Adrenal gland (tissue), 12 donors: Measurements from ENCODE around the gene WASHC4. TPM values are rescaled to one million over a fixed set of nuclear protein-coding genes. Genes with fewer than 3 reads are reported as not detected.

Experiments
- DNase-seq, 7 donors: peaks; one replicate each; pipeline ENCODE4 v3.0.0-alpha.2; 2019 to 2020
- H3K27ac ChIP-seq, 5 donors: fragments of 200-600 bp; sonication (generic) in 4 of 5; 1 replicate in 3 of 5; 2 replicates in 2 of 5; pipeline versions ENCODE4 v1.5.1 to v1.8.0; 2016 to 2020; ENCODE audit warnings: mild to moderate bottlenecking in 1 of 5
- H3K27me3 ChIP-seq: fragments of 200-600 bp; 2 replicates; pipeline ENCODE4 v1.8.0; 2021
- H3K36me3 ChIP-seq, 2 donors: fragments of 200-600 bp; replicated peaks in 1 of 2; 1 replicate in 1 of 2; 2 replicates in 1 of 2; pipeline versions ENCODE4 v1.5.1 to v1.8.0; 2018 to 2022
- H3K4me1 ChIP-seq, 2 donors: fragments of 200-600 bp; replicated peaks in 1 of 2; 1 replicate in 1 of 2; 2 replicates in 1 of 2; pipeline versions ENCODE4 v1.5.1 to v1.8.0; 2018 to 2021
- H3K4me3 ChIP-seq, 4 donors: fragments of 200-600 bp; sonication (generic) in 3 of 4; one replicate each; pipeline ENCODE4 v1.5.1; 2016 to 2018
- H3K9me3 ChIP-seq, 3 donors: fragments of 200-600 bp; sonication (generic) in 1 of 3; replicated peaks in 1 of 3; 1 replicate in 2 of 3; 2 replicates in 1 of 3; pipeline versions ENCODE4 v1.5.1 to v1.8.0; 2016 to 2021
- POLR2A ChIP-seq, 2 donors: fragments of 450-650 bp; IDR thresholded peaks; one replicate each; pipeline ENCODE4 v1.6.1; 2017; ENCODE audit warnings: antibody characterized with exemption in 2 of 2, mild to moderate bottlenecking in 2 of 2, moderate library complexity in 1 of 2
- WGBS, 4 donors: extraction: QIAGEN DNeasy Blood & Tissue Kit in 2 of 4; methylation state at CpG; one replicate each; pipeline versions ENCODE4 v1.1.5 to v1.1.7; 2013 to 2017; 5-methylcytosine and 5-hydroxymethylcytosine counted together
- intact Hi-C, 2 donors: fragments of 100-400 bp; cut with DNase I; formaldehyde crosslinking; loops; one replicate each; pipeline versions ENCODE4 v1.14.1 to v1.15.0; 2022 to 2023
- polyA plus RNA-seq, 3 donors: library from polyadenylated mRNA; stranded (reverse); fragments of 200-250 nt in 2 of 3; fragments of 350-450 nt in 1 of 3; fragmentation: Illumina TruSeq in 1 of 3; extraction: RNeasy Lipid Tissue Mini Kit (QIAGEN cat#74804) in 1 of 3; gene quantifications; one replicate each; pipeline ENCODE4 v1.2.3, GENCODE V29; 2013 to 2014
- total RNA-seq, 9 donors: library from RNA; depleted of rRNA in 4 of 9; stranded (reverse); fragments of >200 nt in 4 of 9; fragments of 120-200 nt in 1 of 9; fragmentation: NEBNext Ultra II Directional in 1 of 9; extraction: Animal tissue kit (Norgen Biotek cat#: 25700) in 1 of 9; gene quantifications; one replicate each; pipeline versions ENCODE4 v1.1.0 to v1.2.4, GENCODE V29; 2013 to 2023
- TF ChIP-seq, protein P1 (sequence below), 6 experiments: fragments of 450-650 bp in 4 of 6; fragments of 200-600 bp in 2 of 6; sonication (generic) in 1 of 6; IDR thresholded peaks; 1 replicate in 5 of 6; 2 replicates in 1 of 6; pipeline versions ENCODE4 v1.5.1 to v1.8.0; 2016 to 2021; ENCODE audit warnings: antibody characterized with exemption in 6 of 6, mild to moderate bottlenecking in 2 of 6, moderate library complexity in 1 of 6
- donor health status: healthy with polysubstance abuse.
- donor health status: Bipolar disorder and iron deficiency.
- donor health status: DM: yes; HTN: yes; CAD: no.
- donor health status: DM: no; HTN: no; CAD: no.
- donor health status: DM: no; HTN: no; CAD: no.
- donor health status: DM: yes; HTN: yes; CAD: no.

WASHC4 gene
- total and polyA plus RNA-seq, 12 donors: 17.8 to 90.6 (median 52.8) TPM

DNA sequence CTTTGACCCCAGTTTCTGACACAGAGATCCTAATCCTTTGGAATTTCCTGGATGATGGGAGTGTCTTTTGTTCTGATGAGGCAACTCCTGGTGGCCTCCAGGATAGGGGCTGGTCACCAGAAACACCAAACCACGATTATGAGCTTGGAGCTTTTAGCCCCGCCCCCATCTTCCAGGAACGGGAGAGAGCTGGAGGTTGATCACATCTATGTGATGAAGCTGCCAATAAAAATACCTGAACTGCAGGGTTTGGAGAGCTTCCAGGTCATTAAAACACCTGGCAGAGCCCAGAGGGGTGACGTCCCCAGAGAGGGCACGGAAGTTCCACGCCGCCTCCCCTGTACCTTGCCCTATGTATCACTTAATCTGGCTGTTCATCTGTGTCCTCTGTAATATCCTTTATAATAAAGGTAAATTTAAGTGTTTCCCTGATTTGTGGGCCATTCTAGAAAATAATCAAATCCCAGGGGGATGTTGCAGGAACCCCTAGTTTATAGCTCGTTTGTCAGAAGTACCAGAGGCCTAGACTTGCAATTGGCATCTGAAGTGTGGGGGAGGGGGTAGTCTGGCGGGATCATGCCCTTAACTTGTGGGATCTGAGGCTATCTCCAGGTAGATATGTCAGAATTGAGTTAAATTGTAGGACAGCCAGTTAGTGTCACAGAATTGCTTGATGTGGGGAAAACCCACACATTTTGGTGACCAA is 107.3 kb downstream of the WASHC4 start:
- peaks cover 6 to 20% of the 10 kb centered on the region in 2 donors for H3K4me1 ChIP-seq
- 87 to 92% (median 90%) methylated on average over 9 of the region's 9 CpGs for WGBS, 4 donors
- DNase-seq: no peak
- H3K9me3 ChIP-seq: no peaks in the 10 kb centered on the region
- TF ChIP-seq POLR2A (IDR thresholded peaks at IDR 0.05): no peak
- TF ChIP-seq, protein P1, sequence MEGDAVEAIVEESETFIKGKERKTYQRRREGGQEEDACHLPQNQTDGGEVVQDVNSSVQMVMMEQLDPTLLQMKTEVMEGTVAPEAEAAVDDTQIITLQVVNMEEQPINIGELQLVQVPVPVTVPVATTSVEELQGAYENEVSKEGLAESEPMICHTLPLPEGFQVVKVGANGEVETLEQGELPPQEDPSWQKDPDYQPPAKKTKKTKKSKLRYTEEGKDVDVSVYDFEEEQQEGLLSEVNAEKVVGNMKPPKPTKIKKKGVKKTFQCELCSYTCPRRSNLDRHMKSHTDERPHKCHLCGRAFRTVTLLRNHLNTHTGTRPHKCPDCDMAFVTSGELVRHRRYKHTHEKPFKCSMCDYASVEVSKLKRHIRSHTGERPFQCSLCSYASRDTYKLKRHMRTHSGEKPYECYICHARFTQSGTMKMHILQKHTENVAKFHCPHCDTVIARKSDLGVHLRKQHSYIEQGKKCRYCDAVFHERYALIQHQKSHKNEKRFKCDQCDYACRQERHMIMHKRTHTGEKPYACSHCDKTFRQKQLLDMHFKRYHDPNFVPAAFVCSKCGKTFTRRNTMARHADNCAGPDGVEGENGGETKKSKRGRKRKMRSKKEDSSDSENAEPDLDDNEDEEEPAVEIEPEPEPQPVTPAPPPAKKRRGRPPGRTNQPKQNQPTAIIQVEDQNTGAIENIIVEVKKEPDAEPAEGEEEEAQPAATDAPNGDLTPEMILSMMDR (IDR thresholded peaks at IDR 0.05): no peak
- H3K4me3 ChIP-seq: no peak overlapping the region
- peaks cover 0 to 44% of the 10 kb centered on the region in 2 donors for H3K36me3 ChIP-seq
- intact Hi-C loops: no loop called here
- no peak overlapping the region for H3K27ac ChIP-seq
- H3K27me3 ChIP-seq: no peaks in the 10 kb centered on the region

DNA sequence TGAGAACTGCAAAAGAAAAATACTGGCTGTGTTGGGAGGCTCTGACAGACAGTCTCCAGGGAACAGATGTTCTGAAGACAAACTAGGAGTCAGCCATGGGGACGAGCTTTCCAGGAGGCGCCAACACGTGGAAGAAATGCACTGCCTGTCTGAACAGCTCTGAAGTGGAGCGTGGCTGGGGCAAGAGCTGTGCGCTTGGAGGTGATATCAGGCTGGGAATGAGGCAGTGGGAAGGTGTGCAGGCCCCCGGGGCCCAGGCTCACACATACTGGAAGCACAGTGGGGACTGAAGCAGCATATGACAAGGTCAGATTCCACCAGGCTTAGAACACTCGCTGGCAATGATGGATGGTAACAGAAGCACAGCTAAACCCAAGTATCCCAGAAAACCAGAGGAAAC is 110.9 kb downstream of the WASHC4 start:
- H3K27me3 ChIP-seq: no peaks in the 10 kb centered on the region
- DNase-seq: no peak
- peaks cover 0 to 43% of the 10 kb centered on the region in 2 donors for H3K36me3 ChIP-seq
- H3K27ac ChIP-seq: peak overlapping the region in 3 of 5 donors; percentile 22 to 31 (median 31)
- WGBS, 4 donors: 64 to 83% (median 71%) methylated on average over 5 to 7 of the region's 7 CpGs
- intact Hi-C loops: no loop called here
- peaks cover 6 to 27% of the 10 kb centered on the region in 2 donors for H3K4me1 ChIP-seq
- TF ChIP-seq, protein P1 (IDR thresholded peaks at IDR 0.05): no peak
- no peak for TF ChIP-seq POLR2A (IDR thresholded peaks at IDR 0.05)
- H3K4me3 ChIP-seq: no peak overlapping the region
- H3K9me3 ChIP-seq: no peaks in the 10 kb centered on the region

Other genes starting within 250 kb of the WASHC4 start
- gene SLC41A2, start 149.4 kb upstream of the WASHC4 start, total RNA-seq: 10 to 100 TPM; 23.1 to 54.7 (median 37.7) TPM
- gene SLC41A2, start 149.4 kb upstream of the WASHC4 start, polyA plus RNA-seq: 10 to 100 TPM in 1 of 3 donors, 1 to 10 TPM in 2; 3.0 to 33.9 (median 6.4) TPM
- 10 to 100 TPM in 5 of 9 donors, 1 to 10 TPM in 4; 1.4 to 18.2 (median 10.9) TPM for gene NOPCHAP1, start 121.4 kb upstream of the WASHC4 start, total RNA-seq
- gene NOPCHAP1, start 121.4 kb upstream of the WASHC4 start, polyA plus RNA-seq: 10 to 100 TPM in 1 of 3 donors, 1 to 10 TPM in 2; 6.3 to 10.7 (median 9.7) TPM
- 1 to 10 TPM in 8 of 9 donors, under 1 TPM in 1; 0.50 to 4.5 (median 2.9) TPM for gene ALDH1L2, start 23.3 kb upstream of the WASHC4 start, total RNA-seq
- gene ALDH1L2, start 23.3 kb upstream of the WASHC4 start, polyA plus RNA-seq: 1 to 10 TPM in 1 of 3 donors, under 1 TPM in 2; 0.56 to 2.8 (median 0.57) TPM
- gene APPL2, start 128.4 kb downstream of the WASHC4 start, total RNA-seq: 100 to 1,000 TPM in 2 of 9 donors, 10 to 100 TPM in 7; 46.4 to 122 (median 60.7) TPM
- gene APPL2, start 128.4 kb downstream of the WASHC4 start, polyA plus RNA-seq: 10 to 100 TPM; 15.9 to 48.3 (median 17.2) TPM
- gene C12orf75, start 223.0 kb downstream of the WASHC4 start, total RNA-seq: 10 to 100 TPM in 4 of 9 donors, 1 to 10 TPM in 5; 6.0 to 94.2 (median 9.9) TPM
- 10 to 100 TPM in 2 of 3 donors, 1 to 10 TPM in 1; 6.8 to 23.3 (median 10.6) TPM for gene C12orf75, start 223.0 kb downstream of the WASHC4 start, polyA plus RNA-seq